ENCODE measurements around the gene FRAT2.
"Not testable (repeated sequence)": the region's sequence is repeated elsewhere in the genome, so short reads cannot be mapped to it uniquely, and the experiment has no call there.

The FRAT2 gene

GRCh38 chr10:97356318-97356914, 21.9 kb upstream of the FRAT2 start:
- no peak for DNase-seq (ENCODE audit: low spot score)

GRCh38 chr10:97355571-97355975, 21.0 kb upstream of the FRAT2 start:
- peak; percentile 32 for DNase-seq (ENCODE audit: low spot score)

- DNase-seq (ENCODE audit: low spot score), result no peak
Measured at GRCh38 chr10:97353945-97354344, 19.4 kb upstream of the FRAT2 start.

GRCh38 chr10:97349752-97350513, 15.4 kb upstream of the FRAT2 start:
- DNase-seq (ENCODE audit: low spot score), result no peak

- DNase-seq (ENCODE audit: low spot score), result no peak
Measured at GRCh38 chr10:97347317-97347716, 12.8 kb upstream of the FRAT2 start.

GRCh38 chr10:97343664-97344063, 9.1 kb upstream of the FRAT2 start:
- not testable (repeated sequence) for DNase-seq (ENCODE audit: low spot score)

- DNase-seq (ENCODE audit: low spot score), result no peak
Measured at GRCh38 chr10:97341416-97341815, 6.9 kb upstream of the FRAT2 start.

GRCh38 chr10:97338041-97338440, 3.5 kb upstream of the FRAT2 start:
- no peak for DNase-seq (ENCODE audit: low spot score)

GRCh38 chr10:97336942-97337831, 2.7 kb upstream of the FRAT2 start:
- no peak for DNase-seq (ENCODE audit: low spot score)

GRCh38 chr10:97336446-97336845, 1.9 kb upstream of the FRAT2 start:
- no peak for DNase-seq (ENCODE audit: low spot score)

- DNase-seq (ENCODE audit: low spot score), result no peak
Measured at GRCh38 chr10:97336006-97336405, 1.5 kb upstream of the FRAT2 start.

GRCh38 chr10:97335188-97335619, 675 bp upstream of the FRAT2 start:
- DNase-seq (ENCODE audit: low spot score), result no peak

- no peak for DNase-seq (ENCODE audit: low spot score)
Measured at GRCh38 chr10:97333601-97334369, 744 bp downstream of the FRAT2 start.

GRCh38 chr10:97333351-97333600, 1.3 kb downstream of the FRAT2 start:
- DNase-seq (ENCODE audit: low spot score), result no peak

GRCh38 chr10:97332591-97333350, 1.8 kb downstream of the FRAT2 start:
- no peak for DNase-seq (ENCODE audit: low spot score)

- DNase-seq (ENCODE audit: low spot score), result no peak
Measured at GRCh38 chr10:97331153-97331703, 3.3 kb downstream of the FRAT2 start.

GRCh38 chr10:97329766-97330165, 4.8 kb downstream of the FRAT2 start:
- no peak for DNase-seq (ENCODE audit: low spot score)

- DNase-seq (ENCODE audit: low spot score), result peak; percentile 71
Measured at GRCh38 chr10:97328646-97329453, 5.7 kb downstream of the FRAT2 start.

GRCh38 chr10:97327348-97328294, 6.9 kb downstream of the FRAT2 start:
- peak; percentile 79 for DNase-seq (ENCODE audit: low spot score)
